H1 (cell line): ENCODE data around the gene OTOS. TPM values are rescaled to one million over a fixed set of nuclear protein-coding genes. Genes with fewer than 3 reads are reported as not detected.

Experiments
- ASH2L ChIP-seq: fragments of 200-600, 300-600 bp; sonication (generic); IDR thresholded peaks from one replicate; pipeline ENCODE4 v1.7.1; 2017; ENCODE audit warnings: low read length
- CBX5 ChIP-seq: fragments of 300-800, 300-1000 bp; sonication (generic); IDR thresholded peaks from 2 replicates; pipeline ENCODE4 v1.7.1; 2016; ENCODE audit warnings: antibody characterized with exemption, low read length, low read depth
- CEBPB ChIP-seq: IDR thresholded peaks from 2 replicates; pipeline ENCODE4 v1.6.1; 2012; ENCODE audit warnings: low read depth, low read length
- KDM4A ChIP-seq: IDR thresholded peaks from one replicate; pipeline ENCODE4 v1.7.1; 2012; ENCODE audit warnings: low read depth, mild to moderate bottlenecking, moderate library complexity, low read length, inconsistent platforms; ENCODE audit not compliant: severe bottlenecking
- RNF2 ChIP-seq: fragments of 200-900, 300-1000 bp; sonication (generic); IDR thresholded peaks from 2 replicates; pipeline ENCODE4 v1.7.1; 2016; ENCODE audit warnings: borderline replicate concordance, low read depth, mild to moderate bottlenecking, antibody characterized with exemption, low read length; ENCODE audit not compliant: poor library complexity, severe bottlenecking; ENCODE audit errors: missing control alignments
- TBP ChIP-seq: IDR thresholded peaks from 2 replicates; pipeline ENCODE4 v1.6.1; 2011; ENCODE audit warnings: low read depth, low read length, improper control_type of control experiment
- polyA plus RNA-seq, 7 experiments: library from polyadenylated mRNA; depleted of rRNA in 3 of 7; stranded (reverse) in 5 of 7; unstranded in 2 of 7; fragments of >200 nt in 5 of 7; fragments of 200-250 nt in 2 of 7; gene quantifications; 1 replicate in 5 of 7; 2 replicates in 1 of 7; 4 replicates in 1 of 7; pipeline versions ENCODE4 v1.2.1 to v1.2.3, GENCODE V29; 2011 to 2013; ENCODE audit warnings: missing spikeins in 2 of 7, mixed read lengths in 2 of 7
- total RNA-seq: library from RNA; stranded (reverse); fragmentation: NEBNext Ultra II Directional; extraction: Animal tissue kit (Norgen Biotek cat#: 25700); gene quantifications from 2 replicates; pipeline ENCODE4 v1.2.1, GENCODE V29; 2021
- TF ChIP-seq, protein P1 (sequence below): fragments of 300-600 bp; sonication (generic); IDR thresholded peaks from 2 replicates; pipeline ENCODE4 v1.7.1; 2012; ENCODE audit warnings: low read length, moderate library complexity, mild to moderate bottlenecking, inconsistent platforms; ENCODE audit not compliant: insufficient replicate concordance
- TF ChIP-seq, protein P2 (sequence below): IDR thresholded peaks from 2 replicates; pipeline ENCODE4 v1.6.1; 2012; ENCODE audit warnings: low read length, inconsistent platforms
- TF ChIP-seq, protein P3 (sequence below): IDR thresholded peaks from 2 replicates; pipeline ENCODE4 v1.6.1; 2011; ENCODE audit warnings: low read depth, mild to moderate bottlenecking, low read length; ENCODE audit not compliant: insufficient read depth

The OTOS gene
- total and polyA plus RNA-seq, 2 of the 8 experiments (the other 6 are each of a cell fraction or from before 2014, with no cell fraction given) = 0.17 TPM; not detected in 1

DNA sequence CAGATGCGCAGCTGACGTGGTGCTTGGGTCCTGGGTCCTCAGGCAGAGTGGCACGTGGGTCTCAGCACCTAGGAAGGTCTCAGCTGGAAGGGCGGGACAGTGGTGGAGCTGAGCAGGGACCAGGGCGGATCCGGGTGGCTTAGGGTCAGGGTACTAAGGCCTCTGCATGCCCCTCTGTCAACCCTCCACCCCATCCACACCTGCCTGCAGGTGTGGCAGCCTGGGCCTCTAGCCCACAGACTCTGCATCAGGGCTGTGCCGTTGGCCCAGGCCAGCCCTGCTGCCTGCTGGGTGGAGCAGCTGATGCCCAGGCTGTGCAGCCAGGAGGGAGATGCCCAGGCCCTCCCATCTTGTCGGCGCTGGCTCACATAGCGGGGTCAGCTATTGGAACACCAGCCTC lies 24.6 kb upstream of the OTOS start (continued):
- TF ChIP-seq, protein P1, sequence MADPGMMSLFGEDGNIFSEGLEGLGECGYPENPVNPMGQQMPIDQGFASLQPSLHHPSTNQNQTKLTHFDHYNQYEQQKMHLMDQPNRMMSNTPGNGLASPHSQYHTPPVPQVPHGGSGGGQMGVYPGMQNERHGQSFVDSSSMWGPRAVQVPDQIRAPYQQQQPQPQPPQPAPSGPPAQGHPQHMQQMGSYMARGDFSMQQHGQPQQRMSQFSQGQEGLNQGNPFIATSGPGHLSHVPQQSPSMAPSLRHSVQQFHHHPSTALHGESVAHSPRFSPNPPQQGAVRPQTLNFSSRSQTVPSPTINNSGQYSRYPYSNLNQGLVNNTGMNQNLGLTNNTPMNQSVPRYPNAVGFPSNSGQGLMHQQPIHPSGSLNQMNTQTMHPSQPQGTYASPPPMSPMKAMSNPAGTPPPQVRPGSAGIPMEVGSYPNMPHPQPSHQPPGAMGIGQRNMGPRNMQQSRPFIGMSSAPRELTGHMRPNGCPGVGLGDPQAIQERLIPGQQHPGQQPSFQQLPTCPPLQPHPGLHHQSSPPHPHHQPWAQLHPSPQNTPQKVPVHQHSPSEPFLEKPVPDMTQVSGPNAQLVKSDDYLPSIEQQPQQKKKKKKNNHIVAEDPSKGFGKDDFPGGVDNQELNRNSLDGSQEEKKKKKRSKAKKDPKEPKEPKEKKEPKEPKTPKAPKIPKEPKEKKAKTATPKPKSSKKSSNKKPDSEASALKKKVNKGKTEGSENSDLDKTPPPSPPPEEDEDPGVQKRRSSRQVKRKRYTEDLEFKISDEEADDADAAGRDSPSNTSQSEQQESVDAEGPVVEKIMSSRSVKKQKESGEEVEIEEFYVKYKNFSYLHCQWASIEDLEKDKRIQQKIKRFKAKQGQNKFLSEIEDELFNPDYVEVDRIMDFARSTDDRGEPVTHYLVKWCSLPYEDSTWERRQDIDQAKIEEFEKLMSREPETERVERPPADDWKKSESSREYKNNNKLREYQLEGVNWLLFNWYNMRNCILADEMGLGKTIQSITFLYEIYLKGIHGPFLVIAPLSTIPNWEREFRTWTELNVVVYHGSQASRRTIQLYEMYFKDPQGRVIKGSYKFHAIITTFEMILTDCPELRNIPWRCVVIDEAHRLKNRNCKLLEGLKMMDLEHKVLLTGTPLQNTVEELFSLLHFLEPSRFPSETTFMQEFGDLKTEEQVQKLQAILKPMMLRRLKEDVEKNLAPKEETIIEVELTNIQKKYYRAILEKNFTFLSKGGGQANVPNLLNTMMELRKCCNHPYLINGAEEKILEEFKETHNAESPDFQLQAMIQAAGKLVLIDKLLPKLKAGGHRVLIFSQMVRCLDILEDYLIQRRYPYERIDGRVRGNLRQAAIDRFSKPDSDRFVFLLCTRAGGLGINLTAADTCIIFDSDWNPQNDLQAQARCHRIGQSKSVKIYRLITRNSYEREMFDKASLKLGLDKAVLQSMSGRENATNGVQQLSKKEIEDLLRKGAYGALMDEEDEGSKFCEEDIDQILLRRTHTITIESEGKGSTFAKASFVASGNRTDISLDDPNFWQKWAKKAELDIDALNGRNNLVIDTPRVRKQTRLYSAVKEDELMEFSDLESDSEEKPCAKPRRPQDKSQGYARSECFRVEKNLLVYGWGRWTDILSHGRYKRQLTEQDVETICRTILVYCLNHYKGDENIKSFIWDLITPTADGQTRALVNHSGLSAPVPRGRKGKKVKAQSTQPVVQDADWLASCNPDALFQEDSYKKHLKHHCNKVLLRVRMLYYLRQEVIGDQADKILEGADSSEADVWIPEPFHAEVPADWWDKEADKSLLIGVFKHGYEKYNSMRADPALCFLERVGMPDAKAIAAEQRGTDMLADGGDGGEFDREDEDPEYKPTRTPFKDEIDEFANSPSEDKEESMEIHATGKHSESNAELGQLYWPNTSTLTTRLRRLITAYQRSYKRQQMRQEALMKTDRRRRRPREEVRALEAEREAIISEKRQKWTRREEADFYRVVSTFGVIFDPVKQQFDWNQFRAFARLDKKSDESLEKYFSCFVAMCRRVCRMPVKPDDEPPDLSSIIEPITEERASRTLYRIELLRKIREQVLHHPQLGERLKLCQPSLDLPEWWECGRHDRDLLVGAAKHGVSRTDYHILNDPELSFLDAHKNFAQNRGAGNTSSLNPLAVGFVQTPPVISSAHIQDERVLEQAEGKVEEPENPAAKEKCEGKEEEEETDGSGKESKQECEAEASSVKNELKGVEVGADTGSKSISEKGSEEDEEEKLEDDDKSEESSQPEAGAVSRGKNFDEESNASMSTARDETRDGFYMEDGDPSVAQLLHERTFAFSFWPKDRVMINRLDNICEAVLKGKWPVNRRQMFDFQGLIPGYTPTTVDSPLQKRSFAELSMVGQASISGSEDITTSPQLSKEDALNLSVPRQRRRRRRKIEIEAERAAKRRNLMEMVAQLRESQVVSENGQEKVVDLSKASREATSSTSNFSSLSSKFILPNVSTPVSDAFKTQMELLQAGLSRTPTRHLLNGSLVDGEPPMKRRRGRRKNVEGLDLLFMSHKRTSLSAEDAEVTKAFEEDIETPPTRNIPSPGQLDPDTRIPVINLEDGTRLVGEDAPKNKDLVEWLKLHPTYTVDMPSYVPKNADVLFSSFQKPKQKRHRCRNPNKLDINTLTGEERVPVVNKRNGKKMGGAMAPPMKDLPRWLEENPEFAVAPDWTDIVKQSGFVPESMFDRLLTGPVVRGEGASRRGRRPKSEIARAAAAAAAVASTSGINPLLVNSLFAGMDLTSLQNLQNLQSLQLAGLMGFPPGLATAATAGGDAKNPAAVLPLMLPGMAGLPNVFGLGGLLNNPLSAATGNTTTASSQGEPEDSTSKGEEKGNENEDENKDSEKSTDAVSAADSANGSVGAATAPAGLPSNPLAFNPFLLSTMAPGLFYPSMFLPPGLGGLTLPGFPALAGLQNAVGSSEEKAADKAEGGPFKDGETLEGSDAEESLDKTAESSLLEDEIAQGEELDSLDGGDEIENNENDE = no peak
- TF ChIP-seq, protein P2, sequence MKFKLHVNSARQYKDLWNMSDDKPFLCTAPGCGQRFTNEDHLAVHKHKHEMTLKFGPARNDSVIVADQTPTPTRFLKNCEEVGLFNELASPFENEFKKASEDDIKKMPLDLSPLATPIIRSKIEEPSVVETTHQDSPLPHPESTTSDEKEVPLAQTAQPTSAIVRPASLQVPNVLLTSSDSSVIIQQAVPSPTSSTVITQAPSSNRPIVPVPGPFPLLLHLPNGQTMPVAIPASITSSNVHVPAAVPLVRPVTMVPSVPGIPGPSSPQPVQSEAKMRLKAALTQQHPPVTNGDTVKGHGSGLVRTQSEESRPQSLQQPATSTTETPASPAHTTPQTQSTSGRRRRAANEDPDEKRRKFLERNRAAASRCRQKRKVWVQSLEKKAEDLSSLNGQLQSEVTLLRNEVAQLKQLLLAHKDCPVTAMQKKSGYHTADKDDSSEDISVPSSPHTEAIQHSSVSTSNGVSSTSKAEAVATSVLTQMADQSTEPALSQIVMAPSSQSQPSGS = no peak
- TF ChIP-seq RNF2 = no peak
- TF ChIP-seq, protein P3, sequence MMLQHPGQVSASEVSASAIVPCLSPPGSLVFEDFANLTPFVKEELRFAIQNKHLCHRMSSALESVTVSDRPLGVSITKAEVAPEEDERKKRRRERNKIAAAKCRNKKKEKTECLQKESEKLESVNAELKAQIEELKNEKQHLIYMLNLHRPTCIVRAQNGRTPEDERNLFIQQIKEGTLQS = no peak
- TF ChIP-seq ASH2L = no peak
- TF ChIP-seq CBX5 = no peak
- no peak for TF ChIP-seq KDM4A
- TF ChIP-seq CEBPB = no peak
- no peak for TF ChIP-seq TBP
